ENCODE results near the gene ITGB3BP. TPM values are rescaled to one million over a fixed set of nuclear protein-coding genes. Genes with fewer than 3 reads are reported as not detected.

Gene ITGB3BP
- total and polyA plus RNA-seq, 4 donors, result 5.7 to 15.2 (median 7.5) TPM

DNA sequence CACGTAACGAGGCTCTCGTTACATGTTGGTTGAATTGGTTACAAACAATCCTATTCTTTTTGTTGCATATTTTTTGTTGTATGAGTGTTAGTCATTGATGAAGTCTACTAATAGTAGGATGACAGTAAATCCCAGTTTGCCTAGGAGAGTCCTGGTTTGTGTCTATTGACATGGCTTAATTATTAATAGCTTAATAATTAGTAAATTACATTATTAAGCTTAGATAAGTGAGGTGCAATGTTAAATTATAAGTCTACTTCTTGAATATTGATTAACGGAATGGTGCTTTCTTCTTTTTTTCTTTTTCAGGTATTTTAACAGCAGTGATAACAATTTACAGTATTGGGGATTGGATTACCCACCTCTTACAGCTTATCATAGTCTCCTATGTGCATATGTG, 121.1 kb downstream of the ITGB3BP start:
- Histone ChIP-seq H3K9ac (ENCODE audit: low read depth in 1 of 2, low read length in 2 of 2) (no peak overlapping the region), H3K4me1 (ENCODE audit: control insufficient read depth in 4 of 4, insufficient read depth in 4 of 4, low read length in 3 of 4) (peaks cover 0 to 2% (median under 1%) of the 10 kb centered on the region in 4 donors), H3K9me3 (ENCODE audit: control insufficient read depth in 4 of 4, low read length in 3 of 4) (no peaks in the 10 kb centered on the region), H3K27me3 (ENCODE audit: control insufficient read depth in 4 of 4, insufficient read depth in 4 of 4, low read length in 3 of 4) (no peaks in the 10 kb centered on the region), H3K36me3 (ENCODE audit: control insufficient read depth in 4 of 4, insufficient read depth in 3 of 4, low read depth in 1 of 4, low read length in 3 of 4) (peaks cover 0 to 5% (median 0%) of the 10 kb centered on the region in 4 donors), H3K27ac (ENCODE audit: low read depth in 1 of 2, low read length in 2 of 2) (no peak overlapping the region), H3K4me3 (ENCODE audit: low read depth in 1 of 3, low read length in 3 of 3) (no peak overlapping the region)
- no peak for TF ChIP-seq EGR1 (IDR thresholded peaks at IDR 0.05; ENCODE audit: low read depth in 2 of 2)
- TF ChIP-seq FOXA2 (IDR thresholded peaks at IDR 0.05), result no peak
- no peak for DNase-seq (ENCODE audit: low spot score)
- WGBS, result 97% methylated on average over 4 of the region's 4 CpGs

Small RNA genes lying within 50 kb of the gene (small RNA-seq; reads per million reads assigned to genes)
- gene RF02105 (not detected), gene RF02106 (not detected), gene RF02107 (not detected), gene RF02108 (not detected), gene RF02109 (not detected), gene RF02110 (not detected), gene RN7SL488P (not detected), gene RNU7-123P (not detected)

Other genes starting within 250 kb of the ITGB3BP start
- under 1 TPM in 1 of 2 donors, not detected in 1; under 0.01 TPM for gene FOXD3, start 200.7 kb downstream of the ITGB3BP start, total RNA-seq
- under 1 TPM in 1 of 2 donors, not detected in 1; 0.05 TPM for gene FOXD3, start 200.7 kb downstream of the ITGB3BP start, polyA plus RNA-seq
- gene ALG6, start 155.6 kb downstream of the ITGB3BP start, total RNA-seq, result 10 to 100 TPM in 1 of 2 donors, 1 to 10 TPM in 1; 8.5 to 13.2 TPM
- 1 to 10 TPM; 4.6 TPM for gene ALG6, start 155.6 kb downstream of the ITGB3BP start, polyA plus RNA-seq
- 1 to 10 TPM; 2.5 to 2.6 TPM for gene EFCAB7, start 300 bp upstream of the ITGB3BP start, total RNA-seq
- 1 to 10 TPM in 1 of 2 donors, under 1 TPM in 1; 0.70 to 1.3 TPM for gene EFCAB7, start 300 bp upstream of the ITGB3BP start, polyA plus RNA-seq
- gene PGM1, start 70.2 kb upstream of the ITGB3BP start, total RNA-seq, result 100 to 1,000 TPM in 1 of 2 donors, 10 to 100 TPM in 1; 57.3 to 224 TPM
- gene PGM1, start 70.2 kb upstream of the ITGB3BP start, polyA plus RNA-seq, result 100 to 1,000 TPM; 117 to 123 TPM

Data from liver (tissue), 10 donors.